NCI-H345 (cell line): ENCODE data around the gene NEU2.

Experiments
- DNase-seq: peaks from one replicate; lab custom pipeline; 2025; lab: John Stamatoyannopoulos, UW

Gene NEU2

GRCh38 chr2:233032551-233033320 lies at the start of gene NEU2:
TSS of gene NEU2 (plus strand) at chr2:233032672. CDS start at chr2:233032672, 0 bp downstream.
- no peak for DNase-seq

GRCh38 chr2:232982926-232983668 lies 49.4 kb upstream of the NEU2 start:
- no peak for DNase-seq

GRCh38 chr2:232983669-232984140 lies 48.8 kb upstream of the NEU2 start:
- DNase-seq: no peak

- no peak for DNase-seq
These were observed 47.8 kb upstream of the NEU2 start for GRCh38 chr2:232984451-232985207.

- no peak for DNase-seq
These were observed 46.3 kb upstream of the NEU2 start for GRCh38 chr2:232986155-232986554.

- DNase-seq: no peak
These were observed 39.1 kb upstream of the NEU2 start for GRCh38 chr2:232993231-232993821.

- no peak for DNase-seq
These were observed 38.0 kb upstream of the NEU2 start for GRCh38 chr2:232994446-232994845.

- DNase-seq: no peak
These were observed 34.5 kb upstream of the NEU2 start for GRCh38 chr2:232997749-232998665.

GRCh38 chr2:232998666-232998985 lies 33.8 kb upstream of the NEU2 start:
- DNase-seq: no peak

GRCh38 chr2:232999354-232999753 lies 33.1 kb upstream of the NEU2 start:
- no peak for DNase-seq

GRCh38 chr2:233000886-233001750 lies 31.4 kb upstream of the NEU2 start:
- DNase-seq: no peak

- DNase-seq: no peak
These were observed 29.4 kb upstream of the NEU2 start for GRCh38 chr2:233002829-233003657.

GRCh38 chr2:233003658-233004555 lies 28.6 kb upstream of the NEU2 start:
- no peak for DNase-seq

- no peak for DNase-seq
These were observed 27.4 kb upstream of the NEU2 start for GRCh38 chr2:233005096-233005495.

- DNase-seq: no peak
These were observed 25.8 kb upstream of the NEU2 start for GRCh38 chr2:233006648-233007047.

GRCh38 chr2:233007270-233007669 lies 25.2 kb upstream of the NEU2 start:
- DNase-seq: no peak

GRCh38 chr2:233007739-233008138 lies 24.7 kb upstream of the NEU2 start:
- no peak for DNase-seq

- no peak for DNase-seq
These were observed 22.8 kb upstream of the NEU2 start for GRCh38 chr2:233009661-233010060.
